LNCaP clone FGC (cell line): ENCODE data around the gene DST.
A peak's percentile ranks its signal among the peaks of the same experiment; 100 is the strongest.

Experiments used
- DNase-seq: peaks from one replicate; pipeline ENCODE4 v3.0.0-alpha.2; 2011; ENCODE audit warnings: low read depth
- H3K4me3 ChIP-seq: 2 replicates; pipeline ENCODE4 v1.5.1; 2011; ENCODE audit warnings: mild to moderate bottlenecking, low read depth, low read length, control low read depth
- CTCF ChIP-seq: IDR thresholded peaks from 2 replicates; pipeline ENCODE4 v1.5.1; 2012; ENCODE audit warnings: mild to moderate bottlenecking; ENCODE audit not compliant: control insufficient read depth, insufficient read depth; ENCODE audit errors: extremely low read depth

Gene DST

GRCh38 chr6:56638760-56639159 is 3.9 kb downstream of the DST start:
- TF ChIP-seq CTCF: no peak
- no peak overlapping the region for H3K4me3 ChIP-seq
- DNase-seq: no peak

GRCh38 chr6:56637640-56638039 is 5.0 kb downstream of the DST start:
- no peak overlapping the region for H3K4me3 ChIP-seq
- peak; percentile 79 for DNase-seq
- TF ChIP-seq CTCF: peak; percentile 53

GRCh38 chr6:56628105-56628504 is 14.6 kb downstream of the DST start:
- H3K4me3 ChIP-seq: no peak overlapping the region
- DNase-seq: no peak
- TF ChIP-seq CTCF: no peak

- DNase-seq: no peak
- no peak overlapping the region for H3K4me3 ChIP-seq
- TF ChIP-seq CTCF: no peak
Measured at GRCh38 chr6:56625356-56625755, 17.3 kb downstream of the DST start.

DNA sequence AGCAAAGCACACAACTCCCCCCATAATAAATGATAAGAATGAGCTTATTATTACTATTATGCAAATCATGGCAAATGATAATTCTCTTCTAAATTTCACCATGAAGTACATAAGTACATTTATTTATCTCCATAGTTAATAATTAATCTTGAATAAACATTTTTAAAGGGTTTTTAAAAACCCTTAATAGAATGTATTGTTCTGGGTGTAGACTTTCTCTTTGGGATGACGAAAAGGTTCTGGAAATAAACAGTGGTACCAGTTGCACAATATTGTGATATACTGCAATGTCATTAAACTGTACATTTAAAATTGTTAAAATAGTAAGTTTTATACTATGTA is 18.0 kb downstream of the DST start:
- TF ChIP-seq CTCF: no peak
- no peak overlapping the region for H3K4me3 ChIP-seq
- no peak for DNase-seq

- no peak for DNase-seq
- TF ChIP-seq CTCF: no peak
- H3K4me3 ChIP-seq: no peak overlapping the region
Measured at GRCh38 chr6:56624046-56624727, 18.5 kb downstream of the DST start.

GRCh38 chr6:56620229-56620868 is 22.3 kb downstream of the DST start:
- no peak for DNase-seq
- no peak overlapping the region for H3K4me3 ChIP-seq
- no peak for TF ChIP-seq CTCF
